Right atrium auricular region (tissue), 2 donors: Measurements from ENCODE around the gene CHD1L. TPM values are rescaled to one million over a fixed set of nuclear protein-coding genes. Genes with fewer than 3 reads are reported as not detected.
"Not testable (repeated sequence)": the region's sequence is repeated elsewhere in the genome, so short reads cannot be mapped to it uniquely, and the experiment has no call there.

Experiments used
- DNase-seq: peaks from one replicate; pipeline ENCODE4 v3.0.0-alpha.2; 2019; ENCODE audit warnings: low spot score
- H3K27ac ChIP-seq, 2 donors: fragments of 200-600 bp; sonication (generic); 1 replicate in 1 of 2; 2 replicates in 1 of 2; pipeline ENCODE4 v1.5.1; 2016 to 2019
- H3K27me3 ChIP-seq, 2 donors: fragments of 200-600 bp; sonication (generic); one replicate each; pipeline versions ENCODE4 v1.5.1 to v1.6.0; 2017 to 2019
- H3K36me3 ChIP-seq: fragments of 200-600 bp; sonication (generic); one replicate; pipeline ENCODE4 v1.5.1; 2016
- H3K4me1 ChIP-seq, 2 donors: fragments of 200-600 bp; sonication (generic); one replicate each; pipeline versions ENCODE4 v1.5.1 to v1.6.0; 2017 to 2019
- H3K4me3 ChIP-seq, 2 donors: fragments of 200-600 bp; sonication (generic); 1 replicate in 1 of 2; 2 replicates in 1 of 2; pipeline ENCODE4 v1.5.1; 2017 to 2019; ENCODE audit warnings: mild to moderate bottlenecking in 1 of 2, moderate library complexity in 1 of 2
- H3K9me3 ChIP-seq, 2 donors: fragments of 200-600 bp; sonication (generic); one replicate each; pipeline ENCODE4 v1.5.1; 2019
- CTCF ChIP-seq, 2 donors: fragments of 200-600 bp; sonication (generic); IDR thresholded peaks; one replicate each; pipeline ENCODE4 v1.5.1; 2019; ENCODE audit warnings: antibody characterized with exemption in 2 of 2
- total RNA-seq, 2 donors: library from RNA; depleted of rRNA; stranded (reverse); fragments of >200 nt; gene quantifications; one replicate each; pipeline ENCODE4 v1.1.0, GENCODE V29; 2016

CHD1L gene
- total RNA-seq = 1 to 10 TPM; 5.5 to 7.1 TPM

- Histone ChIP-seq H3K27me3 (no peaks in the 10 kb centered on the region), H3K4me3 (peak within 1 kb of the TSS; percentile 87 to 94), H3K36me3 (no peaks in the 10 kb centered on the region), H3K9me3 (no peaks in the 10 kb centered on the region), H3K27ac (peak within 1 kb of the TSS; percentile 92 to 95), H3K4me1 (peaks cover 0 to 17% of the 10 kb centered on the region in 2 donors)
- TF ChIP-seq CTCF (IDR thresholded peaks at IDR 0.05) = peak; percentile 76 to 77
- DNase-seq = peak; percentile 95
Observed at GRCh38 chr1:147242449-147243227, at the start of gene CHD1L. Gene CHD1L (plus strand): TSS chr1:147242684. CDS start chr1:147242704, 20 bp downstream.

- DNase-seq, H3K27me3 ChIP-seq, H3K9me3 ChIP-seq, H3K36me3 ChIP-seq, H3K4me3 ChIP-seq, H3K4me1 ChIP-seq, H3K27ac ChIP-seq: not testable (repeated sequence)
Observed at GRCh38 chr1:147197324-147197723, 45.2 kb upstream of the CHD1L start.

GRCh38 chr1:147201276-147201675 is 41.2 kb upstream of the CHD1L start:
- Histone ChIP-seq H3K9me3 (no peaks in the 10 kb centered on the region), H3K4me1 (no peaks in the 10 kb centered on the region), H3K27me3 (no peaks in the 10 kb centered on the region), H3K4me3 (no peak overlapping the region), H3K27ac (no peak overlapping the region), H3K36me3 (no peaks in the 10 kb centered on the region)
- no peak for DNase-seq
- no peak for TF ChIP-seq CTCF (IDR thresholded peaks at IDR 0.05)

GRCh38 chr1:147201786-147202185 is 40.7 kb upstream of the CHD1L start:
- Histone ChIP-seq H3K4me1 (no peaks in the 10 kb centered on the region), H3K4me3 (no peak overlapping the region), H3K27me3 (no peaks in the 10 kb centered on the region), H3K36me3 (no peaks in the 10 kb centered on the region), H3K9me3 (no peaks in the 10 kb centered on the region), H3K27ac (no peak overlapping the region)
- no peak for TF ChIP-seq CTCF (IDR thresholded peaks at IDR 0.05)
- no peak for DNase-seq

GRCh38 chr1:147202576-147202975 is 39.9 kb upstream of the CHD1L start:
- Histone ChIP-seq H3K4me1 (no peaks in the 10 kb centered on the region), H3K27ac (no peak overlapping the region), H3K9me3 (no peaks in the 10 kb centered on the region), H3K36me3 (no peaks in the 10 kb centered on the region), H3K4me3 (no peak overlapping the region), H3K27me3 (no peaks in the 10 kb centered on the region)
- no peak for DNase-seq
- TF ChIP-seq CTCF (IDR thresholded peaks at IDR 0.05) = no peak

- Histone ChIP-seq H3K4me1 (no peaks in the 10 kb centered on the region), H3K27me3 (no peaks in the 10 kb centered on the region), H3K4me3 (no peak overlapping the region), H3K27ac (no peak overlapping the region), H3K36me3 (no peaks in the 10 kb centered on the region), H3K9me3 (no peaks in the 10 kb centered on the region)
- TF ChIP-seq CTCF (IDR thresholded peaks at IDR 0.05) = no peak
- no peak for DNase-seq
Observed at GRCh38 chr1:147204080-147204479, 38.4 kb upstream of the CHD1L start.
